Measurements from ENCODE around the gene WFIKKN1.

WFIKKN1 gene, protein sequence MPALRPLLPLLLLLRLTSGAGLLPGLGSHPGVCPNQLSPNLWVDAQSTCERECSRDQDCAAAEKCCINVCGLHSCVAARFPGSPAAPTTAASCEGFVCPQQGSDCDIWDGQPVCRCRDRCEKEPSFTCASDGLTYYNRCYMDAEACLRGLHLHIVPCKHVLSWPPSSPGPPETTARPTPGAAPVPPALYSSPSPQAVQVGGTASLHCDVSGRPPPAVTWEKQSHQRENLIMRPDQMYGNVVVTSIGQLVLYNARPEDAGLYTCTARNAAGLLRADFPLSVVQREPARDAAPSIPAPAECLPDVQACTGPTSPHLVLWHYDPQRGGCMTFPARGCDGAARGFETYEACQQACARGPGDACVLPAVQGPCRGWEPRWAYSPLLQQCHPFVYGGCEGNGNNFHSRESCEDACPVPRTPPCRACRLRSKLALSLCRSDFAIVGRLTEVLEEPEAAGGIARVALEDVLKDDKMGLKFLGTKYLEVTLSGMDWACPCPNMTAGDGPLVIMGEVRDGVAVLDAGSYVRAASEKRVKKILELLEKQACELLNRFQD

DNA sequence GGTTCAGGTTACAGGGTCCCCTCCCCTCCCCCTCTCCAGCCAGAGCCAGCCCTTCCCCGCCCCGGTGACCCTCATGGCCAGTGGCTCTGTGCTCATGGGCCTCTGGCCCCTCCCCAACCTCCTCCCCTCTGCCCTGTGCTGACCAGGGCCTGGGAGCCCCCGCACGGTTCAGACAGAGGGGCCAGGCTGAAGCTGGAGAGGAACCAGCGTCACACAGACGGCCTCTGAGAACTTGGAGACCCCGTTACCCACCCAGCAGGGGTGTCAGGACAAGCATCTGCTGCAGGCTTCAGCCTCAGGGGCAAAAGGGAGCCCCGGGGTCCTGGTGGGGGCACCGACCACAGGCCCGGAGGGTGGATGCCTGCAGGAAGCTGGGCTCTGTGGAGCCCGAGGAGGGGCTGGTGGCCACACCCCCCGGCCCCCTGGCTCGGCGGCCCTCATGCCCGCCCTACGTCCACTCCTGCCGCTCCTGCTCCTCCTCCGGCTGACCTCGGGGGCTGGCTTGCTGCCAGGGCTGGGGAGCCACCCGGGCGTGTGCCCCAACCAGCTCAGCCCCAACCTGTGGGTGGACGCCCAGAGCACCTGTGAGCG is at the start of gene WFIKKN1:
Gene WFIKKN1, plus strand, starts transcription at position 171 of the 591 bp plus-strand sequence. Its CDS starts 269 bp downstream, at position 440.
- DNase-seq (ENCODE audit: low spot score), result peak; percentile 36

DNA sequence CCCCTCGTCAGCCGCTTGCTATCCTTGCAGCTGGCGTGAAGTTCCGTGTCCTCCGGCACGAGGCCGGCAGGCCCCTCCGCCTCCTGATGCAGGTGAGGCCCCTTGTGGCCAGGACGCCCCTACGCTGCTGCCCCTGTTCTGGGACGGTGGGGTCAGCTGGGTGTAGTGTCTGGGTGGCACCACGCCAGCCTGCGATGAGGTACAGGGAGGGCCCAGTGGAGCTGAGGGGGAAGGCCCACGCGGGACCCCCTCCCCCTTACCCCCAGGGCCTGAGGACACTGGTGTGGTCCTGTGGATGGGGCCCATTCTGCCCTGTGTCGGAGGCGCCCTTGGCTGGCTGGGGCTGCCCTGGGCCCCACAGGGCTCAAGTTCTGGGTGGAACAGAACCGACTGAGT is 48.6 kb upstream of the WFIKKN1 start:
- no peak for DNase-seq (ENCODE audit: low spot score)

DNA sequence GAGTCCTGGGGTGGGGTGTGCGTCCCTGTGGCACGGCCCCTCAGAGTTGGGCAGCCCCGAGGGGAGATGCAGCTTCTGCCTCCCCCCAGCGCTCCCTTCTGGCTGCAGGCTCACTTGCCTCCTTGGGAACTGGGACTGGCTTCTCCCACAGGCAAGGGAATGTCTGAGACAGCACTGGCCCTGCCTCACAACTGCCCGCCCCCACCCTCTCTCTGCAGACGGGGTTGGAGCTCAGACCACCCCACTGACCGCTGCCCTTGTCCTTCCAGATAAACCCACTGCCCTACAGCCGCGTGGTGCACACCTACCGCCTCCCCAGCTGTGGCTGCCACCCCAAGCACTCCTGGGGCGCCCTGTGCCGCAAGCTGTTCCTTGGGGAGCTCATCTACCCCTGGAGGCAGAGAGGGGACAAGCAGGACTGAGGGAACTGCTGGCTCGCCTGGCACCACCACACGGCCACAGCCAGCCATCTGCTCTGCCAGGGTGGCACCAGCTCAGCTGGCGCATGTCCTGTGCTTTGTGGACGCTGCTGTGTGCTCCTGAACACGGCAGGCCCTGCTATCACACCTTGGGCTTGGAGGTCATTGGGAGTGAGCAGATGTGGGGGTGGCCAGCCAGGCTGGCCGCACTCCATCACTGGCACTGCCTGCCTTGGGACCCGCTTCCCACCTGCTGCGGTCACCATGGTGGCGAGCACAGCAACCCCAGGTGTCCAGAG is 48.0 kb upstream of the WFIKKN1 start:
- no peak for DNase-seq (ENCODE audit: low spot score)

DNA sequence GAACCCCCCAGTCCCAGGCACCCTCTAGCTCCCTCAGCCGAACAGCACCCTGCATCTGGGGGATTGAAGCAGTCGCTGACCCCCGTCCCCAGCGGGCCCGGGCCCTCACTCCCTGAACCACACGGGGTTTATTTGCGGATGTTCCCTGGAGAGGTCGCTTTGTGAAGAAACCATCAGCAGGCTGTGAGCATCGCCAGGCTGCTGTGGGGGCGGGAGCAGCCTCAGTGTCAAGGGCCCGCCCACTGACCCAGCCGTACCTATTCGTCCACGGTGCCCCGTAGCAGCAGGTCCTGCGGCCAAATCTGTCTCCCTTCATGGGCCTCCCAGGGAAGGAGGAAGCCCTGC is 47.3 kb upstream of the WFIKKN1 start:
- no peak for DNase-seq (ENCODE audit: low spot score)

DNA sequence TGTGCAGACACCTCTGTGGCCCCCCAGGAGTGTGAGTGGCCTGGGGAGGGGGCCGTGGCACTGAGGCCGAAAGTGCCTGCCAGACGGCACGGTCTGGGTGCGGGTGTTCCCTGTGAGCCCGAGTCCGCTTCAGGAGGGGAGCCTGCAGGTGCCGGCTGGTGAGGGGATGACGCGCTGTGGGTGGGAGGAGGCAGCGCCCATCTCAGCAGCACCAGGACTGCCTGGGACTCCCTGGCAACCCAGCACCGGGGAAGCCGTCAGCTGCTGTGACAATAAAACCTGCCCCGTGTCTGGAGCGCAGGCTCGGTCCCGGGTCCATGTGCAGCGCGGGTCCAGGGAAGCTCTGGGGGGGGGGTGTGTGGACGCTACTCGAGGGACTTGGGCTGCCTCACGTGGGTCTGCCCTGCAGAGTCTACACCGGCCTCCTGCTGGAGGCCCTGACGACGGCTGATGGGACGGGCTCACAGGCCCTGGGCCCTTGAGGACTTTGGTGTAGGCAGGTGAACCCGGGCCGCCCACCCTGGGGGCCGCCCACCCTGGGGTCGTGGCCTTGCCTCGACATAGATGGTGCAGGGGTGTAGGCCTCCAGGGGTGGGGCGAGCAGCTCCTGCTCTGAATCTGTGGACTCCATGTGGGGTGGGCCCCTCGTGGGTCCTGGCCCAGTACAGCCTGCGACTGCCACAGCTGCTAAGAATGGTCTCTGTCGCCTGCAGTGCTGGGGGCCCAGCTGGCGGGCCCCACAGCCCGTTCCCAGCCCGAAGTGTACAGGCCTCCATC is 46.8 kb upstream of the WFIKKN1 start:
- no peak for DNase-seq (ENCODE audit: low spot score)

DNA sequence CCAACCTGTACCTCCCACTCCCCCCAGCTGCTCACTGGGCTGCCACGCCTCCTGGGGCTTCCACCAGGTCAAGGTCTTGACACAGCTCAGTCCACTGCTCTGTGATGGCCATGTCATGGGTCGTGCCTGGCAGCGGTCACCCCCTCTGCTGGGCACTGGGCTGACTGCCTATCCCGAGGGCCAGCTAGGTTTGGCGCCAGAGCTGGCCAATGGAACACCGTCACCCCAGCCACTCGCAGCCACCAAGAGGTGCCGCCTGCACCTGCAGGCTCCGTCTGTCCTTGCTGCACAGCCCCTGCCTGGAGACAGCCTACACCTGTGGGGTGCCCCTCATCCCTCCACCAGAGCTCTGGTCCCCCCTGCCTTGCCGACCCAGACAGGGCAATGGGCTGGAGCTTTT is 45.4 kb upstream of the WFIKKN1 start:
- DNase-seq (ENCODE audit: low spot score), result no peak

DNA sequence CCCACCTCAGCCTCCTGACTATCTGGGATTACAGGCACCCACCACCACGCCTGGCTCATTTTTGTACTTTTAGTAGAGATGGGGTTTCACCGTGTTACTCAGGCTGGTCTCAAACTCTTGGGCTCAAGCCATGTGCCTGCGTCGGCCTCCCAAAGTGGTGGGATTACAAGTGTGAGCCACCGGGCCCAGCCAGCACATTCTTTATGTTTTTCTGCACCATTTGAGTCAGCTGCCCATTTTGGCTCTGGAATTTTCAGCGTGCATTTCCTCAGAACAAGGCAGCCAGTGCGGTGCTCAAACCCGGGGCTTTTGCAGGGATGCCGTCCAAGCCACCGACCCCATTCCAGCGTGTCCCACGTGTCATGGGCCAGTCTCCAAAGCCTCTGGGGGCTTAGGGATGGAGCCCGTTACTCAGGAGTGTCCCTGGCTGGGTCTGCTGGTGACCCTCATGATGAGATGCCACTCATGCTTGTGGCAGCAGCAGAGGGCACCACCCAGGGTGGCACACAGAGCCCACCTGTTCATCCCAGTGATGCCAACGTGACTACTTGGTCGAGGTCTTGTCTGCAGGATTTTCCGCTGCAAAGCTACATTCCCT is 44.6 kb upstream of the WFIKKN1 start:
- DNase-seq (ENCODE audit: low spot score), result no peak

DNA sequence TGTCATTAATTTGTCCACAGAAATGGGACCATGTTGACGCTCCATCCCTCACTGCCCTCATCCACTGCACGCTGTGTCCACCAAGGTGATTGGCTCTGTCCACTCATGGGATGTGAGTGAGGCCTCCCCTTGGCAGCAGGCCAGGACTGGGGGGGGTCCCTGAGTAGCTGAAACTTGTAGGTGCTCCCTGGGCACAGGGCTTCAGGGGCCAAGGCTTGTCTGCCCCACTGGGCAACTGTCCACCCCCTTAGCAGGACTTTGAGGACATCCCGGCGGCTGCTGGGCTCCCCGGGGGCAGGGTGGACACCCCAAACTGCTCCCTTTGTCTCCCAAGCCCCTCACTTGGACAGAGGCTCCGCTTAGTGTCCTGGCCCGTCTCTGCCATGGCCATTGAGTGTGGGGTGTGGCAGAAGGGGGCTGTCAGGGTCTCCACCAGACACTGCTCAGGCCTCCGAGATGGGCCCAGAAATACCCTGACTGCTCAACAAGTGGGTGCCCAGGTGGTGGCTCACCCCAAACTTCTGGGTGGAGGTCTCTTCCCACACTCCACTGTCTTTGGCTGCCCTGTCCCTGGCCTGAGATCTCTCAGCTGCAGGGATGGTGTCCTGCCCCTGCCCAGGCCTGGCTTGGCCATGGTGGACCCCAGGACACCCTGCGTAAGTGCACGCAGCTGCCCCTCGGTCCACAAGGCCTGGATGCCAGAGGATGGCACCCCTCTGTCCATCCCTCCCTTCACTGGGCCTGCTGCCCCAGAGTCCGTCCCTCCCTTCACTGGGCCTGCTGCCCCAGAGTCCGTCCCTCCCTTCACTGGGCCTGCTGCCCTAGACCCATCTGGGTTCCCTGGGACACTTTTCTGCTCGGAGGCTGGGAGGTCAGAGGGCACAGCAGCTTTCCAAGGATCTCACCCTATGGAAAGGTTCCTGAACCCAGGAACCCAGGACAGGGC is 43.9 kb upstream of the WFIKKN1 start:
- no peak for DNase-seq (ENCODE audit: low spot score)

DNA sequence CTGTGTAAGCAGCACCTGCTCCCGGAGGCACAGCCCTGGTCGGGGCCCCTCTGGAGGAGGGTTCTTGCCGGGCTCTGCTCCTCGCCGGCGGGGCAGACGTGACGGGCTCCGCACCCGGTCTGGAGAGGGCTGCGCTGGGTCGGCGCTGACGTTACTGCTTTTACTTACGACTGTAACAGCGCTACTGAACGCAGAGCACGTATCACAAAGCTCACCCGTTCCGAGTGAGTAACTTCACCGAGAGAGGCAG is 42.2 kb upstream of the WFIKKN1 start:
- no peak for DNase-seq (ENCODE audit: low spot score)

DNA sequence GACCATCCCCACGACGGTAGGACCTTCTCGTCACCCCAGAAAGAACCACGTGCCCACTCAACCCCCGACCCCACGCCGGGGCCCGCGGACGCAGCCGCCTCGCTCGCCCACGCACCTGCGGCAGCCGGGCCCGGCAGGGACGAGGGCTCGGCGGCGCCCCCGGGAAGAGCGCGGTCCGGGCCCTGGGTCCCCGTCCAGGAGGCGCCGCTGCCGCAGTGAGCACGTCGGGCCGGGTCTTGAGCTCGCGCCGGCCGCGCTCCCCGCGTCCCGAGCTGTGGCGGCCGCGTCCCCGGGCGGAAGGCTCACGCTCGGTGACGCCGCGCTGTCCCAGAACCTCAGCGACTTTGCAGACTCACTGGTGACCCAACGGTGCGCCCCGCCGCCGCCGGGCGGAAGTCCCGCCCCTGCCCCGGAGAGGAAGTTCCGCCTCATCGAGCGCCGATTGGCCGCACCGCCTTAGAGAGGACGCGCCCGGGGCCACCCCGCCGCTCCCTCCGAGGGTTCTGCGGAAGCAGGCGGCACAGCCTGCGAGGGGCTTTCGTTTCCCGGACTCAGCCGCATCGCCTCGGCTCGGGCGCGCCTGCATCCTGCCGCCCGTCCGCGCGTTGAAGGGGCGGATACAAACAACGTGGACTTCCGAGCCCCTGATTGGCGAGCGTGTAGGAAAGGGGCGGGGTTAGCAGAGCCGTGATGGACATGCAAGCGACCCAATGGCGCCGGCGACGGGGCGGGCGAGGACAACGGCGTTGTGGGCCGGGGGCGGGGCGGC is 41.7 kb upstream of the WFIKKN1 start:
- DNase-seq (ENCODE audit: low spot score), result peak; percentile 98

DNA sequence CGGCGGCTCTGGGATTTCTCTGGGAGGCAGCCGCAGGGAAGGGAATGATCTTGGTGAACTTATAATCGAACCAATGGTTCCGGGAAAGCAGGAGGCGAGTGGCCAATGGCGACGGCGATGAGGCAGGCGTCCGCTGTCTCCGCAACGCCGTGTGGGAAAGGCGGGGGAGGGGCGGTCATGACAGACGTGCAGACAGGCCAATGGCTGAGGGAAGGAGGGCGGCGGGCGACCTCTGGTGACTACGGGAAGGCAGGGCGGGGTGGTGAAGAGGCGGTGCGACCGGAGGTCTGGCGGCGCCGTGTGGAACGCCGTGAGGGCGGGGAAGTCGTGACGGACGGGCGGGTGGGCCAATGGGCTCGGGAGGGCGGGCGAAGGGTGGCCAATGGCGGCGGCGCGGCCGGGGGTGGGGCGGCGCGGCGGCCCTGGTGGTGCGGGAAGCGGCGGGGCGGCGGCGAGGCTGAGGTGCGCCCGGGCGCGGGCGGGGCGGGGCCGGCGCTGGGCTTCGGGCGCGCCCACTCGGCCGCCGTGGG is 41.1 kb upstream of the WFIKKN1 start, which contains the start of gene RAB40C:
Gene RAB40C, plus strand, starts transcription at position 409 of the 530 bp plus-strand sequence. CDS start 226 bp downstream, outside the sequence.
- peak; percentile 100 for DNase-seq (ENCODE audit: low spot score)

DNA sequence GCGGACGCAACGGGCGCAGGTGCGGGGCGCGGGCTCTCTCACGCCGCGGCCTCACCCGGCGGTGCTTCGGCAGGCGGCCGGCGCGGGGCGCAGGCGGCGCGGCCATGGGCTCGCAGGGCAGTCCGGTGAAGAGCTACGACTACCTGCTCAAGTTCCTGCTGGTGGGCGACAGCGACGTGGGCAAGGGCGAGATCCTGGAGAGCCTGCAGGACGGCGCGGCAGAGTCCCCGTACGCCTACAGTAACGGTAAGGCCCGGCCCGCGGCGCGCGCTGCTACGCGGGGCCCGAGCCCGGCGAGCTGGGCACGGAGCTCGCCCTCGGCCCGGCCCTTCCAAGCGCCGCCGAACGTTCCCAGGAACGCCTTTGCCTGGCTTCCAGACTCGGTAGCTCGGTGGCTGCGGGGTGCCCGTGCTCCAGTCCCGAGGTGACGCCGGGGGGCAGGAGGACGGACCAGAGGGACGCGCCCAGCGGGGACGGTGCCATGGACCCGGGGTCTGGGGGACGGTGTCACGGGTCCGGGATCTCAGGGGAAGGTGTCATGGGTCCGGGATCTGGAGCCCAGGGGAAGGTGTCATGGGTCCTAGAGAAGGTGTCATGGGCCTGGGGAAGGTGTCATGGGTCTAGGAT is 40.5 kb upstream of the WFIKKN1 start:
- DNase-seq (ENCODE audit: low spot score), result peak; percentile 67

DNA sequence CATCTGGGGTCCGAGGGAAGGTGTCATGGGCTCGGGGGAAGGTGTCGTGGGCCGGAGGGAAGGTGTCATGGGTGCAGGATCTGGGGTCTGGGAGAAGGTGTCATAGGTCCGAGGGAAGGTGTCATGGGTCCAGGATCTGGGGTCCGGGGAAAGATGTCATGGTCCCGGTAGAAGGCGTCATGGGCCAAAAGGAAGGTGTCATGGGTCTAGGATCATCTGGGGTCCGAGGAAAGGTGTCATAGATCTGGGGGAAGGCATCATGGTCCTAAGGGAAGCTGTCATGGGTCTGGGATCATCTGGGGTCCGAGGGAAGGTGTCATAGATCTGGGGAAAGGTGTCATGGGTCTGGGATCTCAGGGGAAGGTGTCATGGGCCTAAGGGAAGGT is 40.0 kb upstream of the WFIKKN1 start:
- no peak for DNase-seq (ENCODE audit: low spot score)

DNA sequence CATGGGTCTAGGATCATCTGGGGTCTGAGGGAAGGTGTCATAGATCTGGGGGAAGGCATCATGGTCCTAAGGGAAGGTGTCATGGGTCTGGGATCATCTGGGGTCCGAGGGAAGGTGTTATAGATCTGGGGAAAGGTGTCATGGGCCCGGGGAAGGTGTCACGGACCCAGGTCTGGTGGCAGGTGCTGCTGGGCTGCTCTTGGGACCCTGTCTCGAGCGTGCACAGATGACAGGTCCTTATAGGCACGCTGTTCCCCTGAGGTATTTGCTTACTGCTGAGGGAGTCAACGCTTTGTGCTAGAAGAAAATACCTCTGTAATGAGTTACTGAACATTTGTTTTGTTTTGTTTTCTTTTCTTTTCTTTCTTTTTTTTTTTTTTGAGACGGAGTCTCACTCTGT is 39.6 kb upstream of the WFIKKN1 start:
- DNase-seq (ENCODE audit: low spot score), result no peak

DNA sequence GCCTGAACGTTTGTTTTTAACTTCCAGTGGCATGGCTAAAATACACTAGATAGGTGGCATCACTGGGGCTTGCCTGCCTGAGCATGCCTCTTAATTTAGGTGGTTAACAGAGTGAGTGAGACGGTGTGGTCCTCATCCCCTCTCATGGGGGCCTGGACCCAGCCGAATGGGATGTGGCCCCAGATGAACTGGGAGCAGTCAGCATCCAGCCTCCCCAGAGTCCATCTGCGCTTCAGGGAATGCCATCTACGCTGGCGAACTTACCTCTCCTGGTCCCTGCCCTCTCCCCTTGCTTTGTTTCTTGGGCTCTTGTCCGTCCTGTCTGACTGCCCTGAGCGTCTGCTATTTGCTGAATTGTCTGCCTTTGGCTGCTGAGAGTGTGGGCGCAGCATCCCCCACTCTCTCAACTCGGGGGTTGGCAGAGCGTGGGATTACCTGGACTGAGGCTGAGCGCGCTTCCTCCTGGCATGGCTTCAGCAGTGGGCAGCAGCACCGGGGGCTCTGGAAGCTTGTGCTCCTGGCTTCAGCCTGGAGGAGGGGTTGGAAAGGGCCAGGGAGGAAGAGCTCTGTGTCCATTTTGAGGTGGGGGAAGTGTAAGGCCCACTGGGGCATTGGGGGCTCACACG is 38.8 kb upstream of the WFIKKN1 start:
- no peak for DNase-seq (ENCODE audit: low spot score)

DNA sequence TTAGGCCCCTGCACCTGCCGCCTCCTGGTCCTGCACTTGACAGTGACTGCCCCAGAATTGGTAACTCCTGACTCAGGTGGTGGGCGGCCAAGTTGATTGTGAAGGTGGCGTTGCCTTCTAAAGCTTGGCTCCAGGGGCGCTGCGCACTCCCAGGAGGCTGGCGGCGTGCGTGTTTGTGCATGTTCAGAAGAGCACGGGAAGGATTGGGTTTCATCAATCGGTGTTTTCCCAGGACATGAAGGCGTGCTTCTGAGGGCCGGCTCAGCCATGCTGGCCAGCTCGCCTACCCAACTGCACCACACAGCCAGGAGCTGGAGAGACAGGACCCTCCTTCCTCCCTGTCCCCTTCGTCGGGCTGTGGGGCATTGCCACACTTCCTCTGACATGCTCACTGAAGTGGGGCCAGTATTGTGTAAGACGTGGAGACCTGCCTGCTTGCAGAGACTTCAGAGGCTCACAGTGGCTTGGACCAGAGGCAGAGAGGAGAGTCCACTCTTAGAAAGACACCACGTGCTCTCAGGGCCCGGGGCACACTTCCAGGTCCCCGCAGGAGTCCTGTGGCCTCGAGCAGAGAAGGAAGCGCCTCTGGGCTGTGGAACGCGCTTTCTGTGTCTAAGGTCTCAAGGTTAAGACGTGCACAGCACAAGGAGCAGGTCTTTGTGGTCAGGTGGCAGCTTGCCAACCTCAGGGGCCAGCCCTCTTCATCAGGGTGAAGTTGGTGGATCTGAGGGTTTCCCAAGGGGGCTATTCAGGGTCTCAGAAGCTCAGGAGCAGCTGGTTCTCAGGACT is 38.1 kb upstream of the WFIKKN1 start:
- peak; percentile 21 for DNase-seq (ENCODE audit: low spot score)

DNA sequence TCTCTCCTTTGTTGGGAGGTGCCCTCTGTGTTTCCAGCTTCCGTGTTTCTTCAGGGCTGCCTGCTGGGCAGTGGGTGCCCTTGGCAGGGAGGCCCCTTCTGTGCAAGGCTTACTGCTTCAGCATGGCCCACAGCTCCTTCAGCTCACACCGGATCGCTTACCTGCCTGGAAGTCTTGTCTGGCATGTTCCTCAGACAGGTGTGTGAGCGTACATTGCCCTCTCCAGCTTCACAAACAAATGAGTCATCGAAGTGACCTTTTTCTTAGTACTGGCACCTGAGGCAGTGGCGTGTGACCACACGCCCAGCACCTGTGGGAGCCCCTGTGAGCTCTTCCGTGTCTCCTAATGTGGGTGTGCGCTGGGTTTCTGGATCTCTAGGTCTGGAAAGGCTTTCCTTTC is 37.4 kb upstream of the WFIKKN1 start:
- no peak for DNase-seq (ENCODE audit: low spot score)

DNA sequence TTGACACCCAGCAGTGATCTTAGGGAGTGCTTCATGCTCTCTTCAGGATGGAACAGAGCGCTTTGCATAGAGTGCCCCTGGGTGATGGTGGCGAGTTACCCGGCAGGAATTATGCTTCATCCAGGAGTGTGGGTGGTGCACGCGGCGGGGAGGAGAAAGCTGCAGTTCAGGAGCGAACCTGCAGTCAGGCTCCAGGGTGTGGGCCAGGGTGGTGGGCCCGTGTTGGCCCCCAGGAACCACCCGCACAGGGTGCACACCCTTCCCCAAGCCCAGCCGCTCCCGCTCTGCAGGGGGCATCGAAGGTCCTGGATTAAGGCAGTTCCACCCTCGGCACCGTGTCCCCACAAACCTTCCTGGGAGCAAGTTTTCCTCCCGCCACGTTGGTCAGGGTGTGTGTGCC is 37.0 kb upstream of the WFIKKN1 start:
- DNase-seq (ENCODE audit: low spot score), result no peak

All from GM03348 (cell line).